HFF-Myc (cell line): ENCODE results near the gene RNF168.
A peak's percentile ranks its signal among the peaks of the same experiment; 100 is the strongest.
"Not testable (repeated sequence)": the region's sequence is repeated elsewhere in the genome, so short reads cannot be mapped to it uniquely, and the experiment has no call there.

Experiments used
- DNase-seq: peaks from one replicate; pipeline ENCODE4 v3.0.0-alpha.2; 2011; ENCODE audit warnings: low read depth; ENCODE audit errors: extremely low read depth
- H3K4me3 ChIP-seq: replicated peaks from 2 replicates; pipeline ENCODE4 v1.5.1; 2011; ENCODE audit warnings: low read depth, mild to moderate bottlenecking, control low read depth, low read length
- TF ChIP-seq, protein P1 (sequence below): IDR thresholded peaks from 2 replicates; pipeline ENCODE4 v1.5.1; 2012; ENCODE audit warnings: mild to moderate bottlenecking, low read depth, low read length, control low read depth; ENCODE audit errors: missing control alignments

The RNF168 gene

DNA sequence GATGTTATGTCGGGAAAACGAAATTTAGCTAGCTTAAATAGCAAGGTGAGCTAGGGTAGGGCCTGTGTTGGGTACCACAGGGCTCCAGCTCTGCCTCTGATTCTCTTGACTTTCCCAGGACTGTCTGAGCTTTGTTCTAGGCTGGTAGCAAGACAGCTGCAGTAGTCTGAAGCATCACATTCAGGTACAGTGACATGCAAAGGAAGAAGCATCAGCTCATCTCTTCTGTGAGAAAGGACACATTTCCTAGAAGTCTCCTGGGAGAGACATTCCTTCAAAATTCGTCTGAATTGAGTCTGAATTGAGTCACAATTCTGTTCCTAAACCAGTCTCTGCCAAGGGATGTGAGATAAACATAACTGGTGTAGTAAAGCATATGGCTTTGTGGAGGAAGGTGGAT is 62.9 kb downstream of the RNF168 start:
- DNase-seq: no peak
- no peak overlapping the region for H3K4me3 ChIP-seq
- TF ChIP-seq, protein P1, sequence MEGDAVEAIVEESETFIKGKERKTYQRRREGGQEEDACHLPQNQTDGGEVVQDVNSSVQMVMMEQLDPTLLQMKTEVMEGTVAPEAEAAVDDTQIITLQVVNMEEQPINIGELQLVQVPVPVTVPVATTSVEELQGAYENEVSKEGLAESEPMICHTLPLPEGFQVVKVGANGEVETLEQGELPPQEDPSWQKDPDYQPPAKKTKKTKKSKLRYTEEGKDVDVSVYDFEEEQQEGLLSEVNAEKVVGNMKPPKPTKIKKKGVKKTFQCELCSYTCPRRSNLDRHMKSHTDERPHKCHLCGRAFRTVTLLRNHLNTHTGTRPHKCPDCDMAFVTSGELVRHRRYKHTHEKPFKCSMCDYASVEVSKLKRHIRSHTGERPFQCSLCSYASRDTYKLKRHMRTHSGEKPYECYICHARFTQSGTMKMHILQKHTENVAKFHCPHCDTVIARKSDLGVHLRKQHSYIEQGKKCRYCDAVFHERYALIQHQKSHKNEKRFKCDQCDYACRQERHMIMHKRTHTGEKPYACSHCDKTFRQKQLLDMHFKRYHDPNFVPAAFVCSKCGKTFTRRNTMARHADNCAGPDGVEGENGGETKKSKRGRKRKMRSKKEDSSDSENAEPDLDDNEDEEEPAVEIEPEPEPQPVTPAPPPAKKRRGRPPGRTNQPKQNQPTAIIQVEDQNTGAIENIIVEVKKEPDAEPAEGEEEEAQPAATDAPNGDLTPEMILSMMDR: no peak

DNA sequence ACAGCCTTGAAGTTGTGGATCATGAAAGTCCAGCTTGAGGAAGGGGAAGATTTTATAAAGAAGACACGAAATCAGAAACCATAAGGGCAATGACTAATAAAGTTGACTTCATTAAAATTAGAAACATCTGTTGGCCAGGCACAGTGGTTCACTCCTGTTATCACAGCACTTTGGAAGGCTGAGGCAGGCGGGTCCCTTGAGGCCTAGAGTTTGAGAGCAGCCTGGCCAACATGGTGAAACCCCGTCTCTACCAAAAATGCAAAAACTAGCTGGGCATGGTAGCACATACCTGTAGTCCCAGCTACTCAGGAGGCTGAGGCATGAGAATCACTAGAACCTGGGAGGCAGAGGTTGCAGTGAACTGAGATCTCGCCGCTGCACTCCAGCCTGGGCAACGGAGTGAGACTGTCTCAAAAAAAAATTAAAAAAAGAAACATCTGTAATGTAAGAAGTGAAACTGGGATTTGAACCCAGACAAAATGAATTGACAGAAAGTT is 63.5 kb downstream of the RNF168 start:
- peak; percentile 80 for DNase-seq
- TF ChIP-seq, protein P1: no peak
- no peak overlapping the region for H3K4me3 ChIP-seq

DNA sequence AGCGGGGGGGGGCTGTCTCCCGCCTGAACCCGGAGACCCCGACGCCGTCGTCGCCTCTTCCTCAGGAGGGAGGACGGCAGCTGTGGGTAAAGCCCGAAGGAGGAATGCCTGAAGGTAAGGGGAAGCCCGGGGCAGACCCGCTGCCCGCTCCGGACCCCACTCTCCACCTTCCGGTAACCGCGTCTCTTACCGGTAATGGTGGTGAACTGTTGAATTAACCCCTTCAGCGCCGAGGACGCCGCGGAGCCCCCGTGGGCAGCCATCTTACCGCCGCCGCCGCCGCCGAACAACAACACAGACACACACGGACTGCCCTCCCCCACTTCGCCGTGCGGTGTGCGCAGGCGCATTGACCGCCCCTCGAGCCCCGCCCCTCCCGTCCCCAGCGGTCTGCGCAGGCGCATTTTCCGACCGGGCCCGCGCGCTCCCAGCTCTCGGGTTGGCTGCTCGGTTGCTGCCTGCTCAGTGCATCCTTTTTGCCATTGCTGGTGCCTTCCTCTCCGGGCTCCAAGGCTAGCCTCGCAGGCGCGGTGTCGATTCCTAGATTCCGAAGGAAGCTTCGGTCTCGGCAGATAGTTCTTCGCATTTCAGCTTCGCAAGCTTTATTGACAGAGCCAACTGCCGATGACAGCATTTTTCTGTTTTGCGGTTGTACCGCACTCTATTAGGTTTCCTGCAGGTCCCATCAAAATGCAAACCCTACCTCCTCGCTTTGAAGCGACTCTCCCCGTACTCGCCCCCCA is 71.3 kb downstream of the RNF168 start, which contains the start of gene UBXN7:
Gene UBXN7 (minus strand): TSS at position 291 of the 743 bp plus-strand sequence. CDS start 28 bp downstream, at position 263.
- TF ChIP-seq, protein P1: no peak
- H3K4me3 ChIP-seq: peak within 1 kb of the TSS; percentile 96
- peak; percentile 65 for DNase-seq

DNA sequence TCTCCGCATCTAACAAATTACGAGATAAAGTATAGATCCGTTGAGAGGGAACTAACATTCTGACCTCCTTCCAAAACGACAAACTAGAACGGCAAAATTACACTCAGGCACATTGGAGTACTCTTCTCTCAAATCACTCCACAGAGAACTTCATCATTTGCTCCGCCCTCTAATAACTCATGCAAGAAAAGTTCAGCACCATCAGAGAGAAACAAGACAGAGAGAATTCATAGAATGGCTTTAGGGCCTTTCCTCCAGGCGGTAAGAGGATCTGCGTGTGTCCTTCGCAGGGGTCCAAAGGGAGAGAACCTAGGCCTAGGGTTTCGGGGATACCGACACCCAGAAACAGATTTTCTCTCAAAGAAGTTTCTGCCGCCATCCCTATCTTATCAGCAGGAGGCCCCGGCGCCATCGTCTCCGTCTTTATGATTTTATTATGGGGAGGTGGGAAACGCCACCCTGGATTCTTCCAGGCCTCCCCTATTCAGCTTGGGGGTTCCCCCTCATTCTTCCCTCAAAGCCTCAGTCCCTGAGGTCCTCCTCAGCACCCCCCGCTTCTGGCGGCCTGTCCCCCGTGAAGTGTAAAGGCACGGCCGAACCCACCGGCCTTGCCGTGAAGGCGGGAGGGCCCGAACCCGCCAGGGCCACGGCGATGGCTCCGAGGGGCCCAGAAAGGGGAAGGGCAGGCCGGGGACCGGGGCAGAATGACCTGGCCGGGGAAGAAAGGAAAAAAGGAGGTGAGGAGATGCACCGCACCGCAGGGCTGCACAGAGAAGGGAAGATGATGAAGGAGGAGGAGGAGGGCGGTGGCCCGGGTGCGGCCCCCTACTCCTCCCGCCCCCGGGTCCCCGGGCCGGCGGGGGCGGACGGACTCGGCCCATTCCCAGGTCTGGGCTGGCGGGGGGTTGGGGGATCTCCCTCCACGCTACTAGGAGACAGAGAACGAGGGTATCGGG is 72.1 kb downstream of the RNF168 start:
- TF ChIP-seq, protein P1: no peak
- H3K4me3 ChIP-seq: peak overlapping the region; percentile 96
- DNase-seq: no peak

DNA sequence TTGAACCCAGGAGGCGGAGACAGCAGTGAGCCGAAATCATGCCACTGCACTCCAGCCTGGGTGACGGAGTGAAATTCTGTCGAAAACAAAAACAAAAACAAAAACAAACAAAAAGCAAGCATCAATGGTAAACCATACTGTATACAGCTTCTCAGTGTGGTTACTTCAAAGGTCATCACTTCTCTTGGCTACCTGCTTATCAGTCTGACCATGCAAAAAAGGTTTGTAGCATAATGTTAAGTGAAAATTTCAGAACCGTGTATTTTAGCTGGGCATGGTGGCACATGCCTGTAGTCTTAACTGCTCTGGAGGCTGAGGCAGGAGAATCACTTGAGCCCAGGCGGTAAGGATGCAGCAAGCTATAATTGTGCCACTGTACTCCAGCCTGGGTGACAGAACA is 75.5 kb downstream of the RNF168 start:
- DNase-seq: no peak
- TF ChIP-seq, protein P1: no peak
- H3K4me3 ChIP-seq: no peak overlapping the region

DNA sequence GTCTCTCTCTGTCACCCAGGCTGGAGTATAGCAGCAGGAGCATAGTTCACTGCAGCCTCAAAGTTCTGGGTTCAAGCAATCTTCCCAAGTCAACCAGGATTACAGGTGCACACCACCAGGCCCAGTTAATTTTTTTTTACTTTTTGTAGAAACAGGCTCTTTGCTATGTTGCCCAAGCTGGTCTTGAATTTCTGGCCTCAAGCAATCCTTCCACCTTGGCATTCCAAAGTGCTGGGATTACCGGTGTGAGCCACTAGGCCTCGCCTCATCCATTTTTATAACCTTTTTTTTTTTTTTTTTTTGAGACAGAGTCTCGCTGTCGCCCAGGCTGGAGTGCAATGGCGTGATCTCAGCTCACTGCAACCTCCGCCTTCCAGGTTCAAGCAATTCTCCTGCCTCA is 79.1 kb downstream of the RNF168 start:
- not testable (repeated sequence) for DNase-seq

More for the DNA sequence above, 79.1 kb downstream of the RNF168 start:
- not testable (repeated sequence) for H3K4me3 ChIP-seq
